HG03108 (cell line): ENCODE data around the gene SKIC8.

Experiments used
- ATAC-seq: cut with Tn5 transposase; IDR thresholded peaks from one replicate; pipeline ENCODE4 v1.9.1; 2021; ENCODE audit warnings: moderate library complexity; ENCODE audit not compliant: unreplicated experiment

Gene SKIC8

DNA sequence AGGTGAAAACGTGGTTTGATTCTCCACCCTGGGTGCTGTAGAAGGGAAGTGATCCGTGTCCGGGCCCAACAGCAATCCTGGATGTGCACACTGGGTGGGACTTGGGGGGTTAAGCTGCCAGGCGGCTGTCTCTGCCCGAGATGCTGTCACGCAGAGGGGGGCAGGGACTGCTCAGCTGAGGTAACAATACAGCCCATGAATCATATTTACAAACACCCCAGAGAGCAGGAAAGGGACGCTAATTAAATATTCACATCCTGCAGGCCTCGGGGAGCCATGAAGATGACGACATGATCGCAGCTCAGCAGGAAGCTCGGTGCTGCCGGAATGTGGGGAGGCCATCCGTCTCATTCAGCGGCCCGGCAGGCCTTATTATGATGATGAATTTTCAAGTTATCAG, 22.8 kb upstream of the SKIC8 start:
- no peak for ATAC-seq

GRCh38 chr15:78321786-78322185, 22.4 kb upstream of the SKIC8 start:
- ATAC-seq: no peak

DNA sequence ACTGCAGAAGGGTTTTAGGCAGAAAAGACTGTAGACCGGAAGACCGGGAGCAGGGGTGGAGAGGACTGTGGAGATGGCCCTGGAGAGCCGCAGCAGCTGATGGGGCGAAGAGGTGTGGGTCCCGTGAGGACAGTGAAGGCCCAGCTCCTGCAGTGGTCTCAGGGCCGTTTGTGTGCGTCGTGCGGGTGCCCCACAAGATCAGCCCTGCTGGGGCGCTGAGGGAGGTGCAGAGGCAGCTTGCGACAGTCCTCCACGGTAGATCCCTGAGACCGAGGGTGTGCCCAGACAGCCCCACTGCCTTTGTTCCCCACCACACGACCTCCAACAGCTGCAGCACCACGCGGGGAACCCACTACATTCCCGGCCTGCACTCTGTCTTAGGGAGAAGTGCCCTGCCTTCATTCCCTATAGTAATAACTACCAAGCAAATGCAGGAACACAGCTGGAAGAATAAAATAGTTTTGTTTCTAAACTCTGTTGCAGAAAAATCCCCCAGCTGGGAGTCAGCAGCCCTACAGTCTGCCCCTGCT, 21.7 kb upstream of the SKIC8 start:
- no peak for ATAC-seq

DNA sequence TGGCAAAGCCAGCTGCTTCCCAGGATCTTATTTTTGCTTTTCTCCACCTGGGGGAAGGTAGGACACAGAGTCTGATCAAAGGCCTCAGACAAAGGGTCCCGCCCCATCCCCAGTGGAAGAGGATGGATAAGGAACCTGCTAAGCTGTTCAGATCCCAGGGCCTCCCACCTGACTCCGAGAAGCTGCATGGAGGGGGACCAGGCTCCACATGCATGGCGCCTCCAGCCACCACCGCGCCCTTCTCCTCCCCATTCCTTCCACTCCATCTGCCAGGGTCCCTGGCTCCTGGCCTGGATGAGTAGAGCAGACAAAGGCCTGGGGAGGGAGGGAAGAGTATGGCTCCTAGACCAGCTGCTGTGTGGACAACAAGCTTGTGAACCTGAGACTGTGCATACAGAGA, 20.8 kb upstream of the SKIC8 start:
- no peak for ATAC-seq

DNA sequence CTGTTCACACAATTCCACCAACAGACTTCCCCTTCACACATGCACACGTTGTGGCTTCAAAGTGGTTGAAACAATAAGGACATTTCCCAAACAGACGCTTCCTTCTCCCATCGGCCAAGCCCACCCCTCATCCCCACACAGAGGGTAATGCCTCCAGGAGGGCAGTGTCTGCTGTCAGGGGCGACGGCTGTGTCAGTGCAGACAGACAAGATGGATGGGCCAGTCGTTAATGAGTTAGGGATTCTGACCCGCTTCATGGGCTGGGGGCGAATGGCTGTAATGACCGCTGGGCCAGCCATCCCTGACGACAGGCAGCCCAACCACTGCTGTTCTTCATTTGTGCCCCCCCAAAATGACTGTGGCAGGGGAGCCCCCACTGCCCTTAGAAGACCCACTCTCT, 20.2 kb upstream of the SKIC8 start:
- ATAC-seq: no peak

- ATAC-seq: no peak
Observed at GRCh38 chr15:78317145-78317836, 17.9 kb upstream of the SKIC8 start.

DNA sequence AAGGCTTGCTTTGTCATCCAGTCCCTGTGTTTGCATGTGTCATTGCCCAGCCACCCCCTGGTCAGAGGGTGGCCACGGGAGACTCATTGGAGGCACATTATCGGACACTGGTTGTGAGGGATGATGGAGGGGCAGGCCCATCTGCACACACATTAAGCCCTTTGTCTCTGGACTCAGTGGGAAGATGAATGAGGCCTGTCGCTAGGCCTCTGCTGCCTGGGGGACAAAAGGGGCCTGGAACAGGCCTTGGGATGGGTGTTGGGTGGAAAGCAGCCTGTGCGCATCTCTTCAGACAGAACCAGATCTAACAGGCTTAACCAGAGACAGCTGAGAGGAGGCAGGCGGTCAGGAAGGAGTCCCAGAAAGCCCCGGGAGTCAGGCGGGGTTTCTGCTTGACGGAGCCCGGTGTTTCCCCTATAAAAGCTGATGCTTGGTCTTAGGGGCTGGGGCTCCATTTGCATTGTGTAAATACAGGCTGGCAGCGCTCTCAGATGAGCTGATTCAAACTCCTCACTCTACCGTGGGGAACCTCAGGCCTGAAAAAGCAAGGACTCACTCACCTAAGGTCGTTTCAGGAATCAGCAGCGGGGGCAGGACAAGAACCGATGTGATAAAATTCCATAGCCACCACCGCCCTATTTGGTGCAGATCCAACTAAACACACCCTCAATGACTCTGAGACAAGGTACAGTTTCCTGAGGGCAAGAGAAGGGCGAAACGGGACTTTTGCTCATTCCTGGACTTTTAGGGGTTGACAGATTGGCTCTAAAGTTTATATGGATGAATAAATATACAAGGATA, 17.1 kb upstream of the SKIC8 start:
- peak; percentile 65 for ATAC-seq

DNA sequence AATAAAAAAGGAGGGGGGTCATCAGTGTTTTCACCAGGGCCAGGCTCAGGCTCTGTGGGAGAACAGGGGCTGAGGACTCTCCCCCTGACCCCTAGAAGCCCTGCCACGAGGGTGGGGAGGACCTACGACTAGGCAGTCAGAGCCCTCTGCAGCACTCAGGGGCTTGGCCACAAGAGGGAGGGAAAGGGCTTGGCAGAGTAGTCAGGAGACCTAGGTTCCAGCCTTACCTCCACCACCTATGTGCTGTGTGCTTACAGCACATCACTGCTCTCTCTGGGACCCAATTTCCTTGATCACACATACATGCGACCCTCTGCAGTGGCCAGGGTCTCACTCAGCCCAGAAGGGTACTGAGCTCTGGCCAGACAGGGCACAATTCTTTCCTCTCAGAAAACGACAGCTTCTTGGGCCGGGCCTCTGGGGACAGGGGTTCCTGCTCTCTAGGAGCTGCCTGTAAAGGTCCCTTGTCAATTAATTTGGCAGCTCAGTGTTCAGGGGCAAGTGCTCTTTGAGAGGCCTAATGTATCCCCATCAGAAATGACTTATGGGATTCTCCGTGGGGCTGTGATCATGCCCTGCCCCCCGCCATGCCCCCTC, 16.4 kb upstream of the SKIC8 start:
- no peak for ATAC-seq

- no peak for ATAC-seq
Observed at GRCh38 chr15:78314181-78314581, 14.8 kb upstream of the SKIC8 start.

GRCh38 chr15:78313383-78313782, 14.0 kb upstream of the SKIC8 start:
- ATAC-seq: no peak

- ATAC-seq: no peak
Observed at GRCh38 chr15:78312957-78313356, 13.5 kb upstream of the SKIC8 start.

DNA sequence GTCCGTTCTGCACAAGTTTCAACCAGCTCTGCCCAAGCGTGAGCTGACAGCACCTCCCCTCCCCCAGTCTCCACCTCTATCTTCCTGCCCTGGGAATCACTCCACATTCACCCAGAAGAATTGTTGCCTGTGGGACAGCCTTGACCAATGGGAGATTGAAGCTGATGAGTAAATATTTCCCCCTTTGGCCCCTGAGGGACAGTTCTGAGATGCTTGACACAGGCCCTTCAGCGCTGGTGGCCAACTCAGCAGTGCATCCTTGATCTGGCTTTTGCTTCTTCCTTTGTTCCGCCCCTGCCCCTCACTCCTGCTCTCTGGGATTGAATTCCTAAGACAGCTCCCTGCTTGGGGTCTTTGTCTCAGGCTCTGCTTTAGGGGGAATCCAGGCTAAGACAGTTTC, 13.1 kb upstream of the SKIC8 start:
- no peak for ATAC-seq

DNA sequence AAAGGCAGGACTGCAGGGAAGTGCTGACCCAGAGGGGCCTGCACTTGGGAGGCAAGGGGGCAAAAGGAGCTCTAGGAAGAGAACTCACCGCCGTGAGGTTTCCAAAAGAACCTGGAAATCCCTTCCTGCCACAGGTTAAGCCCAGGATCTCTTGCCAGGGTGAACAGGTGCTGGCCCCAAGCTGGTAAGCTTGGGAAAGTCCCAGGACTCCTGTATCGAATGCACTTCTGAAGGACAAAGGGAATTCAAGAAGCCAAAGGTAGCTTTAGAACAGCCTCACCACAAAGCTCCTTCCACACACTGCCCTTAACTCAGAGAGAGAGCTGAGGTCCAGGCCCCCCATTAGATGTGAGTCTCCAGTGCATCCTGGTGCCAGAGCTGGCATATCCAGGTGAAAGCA, 11.9 kb upstream of the SKIC8 start:
- ATAC-seq: no peak

GRCh38 chr15:78308422-78309032, 9.1 kb upstream of the SKIC8 start:
- no peak for ATAC-seq

DNA sequence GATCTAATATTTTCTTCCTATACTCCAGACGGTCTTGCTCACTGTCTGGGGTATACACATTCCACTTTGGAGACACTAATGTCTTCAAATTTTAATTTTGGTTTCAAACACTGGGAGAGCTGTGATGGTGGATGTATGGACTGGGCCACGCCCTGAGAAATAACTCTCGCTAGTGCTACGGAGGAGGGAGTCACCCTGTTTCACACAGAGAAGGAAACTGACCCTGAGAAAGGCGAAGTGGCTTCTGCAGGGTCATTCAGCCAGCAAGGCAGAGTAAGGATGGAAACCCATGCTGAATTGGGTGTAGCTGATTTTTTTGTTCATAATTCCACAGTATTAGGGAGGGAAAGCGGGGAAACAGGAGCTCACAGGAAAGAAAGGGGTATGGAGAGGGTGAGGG, 8.6 kb upstream of the SKIC8 start:
- ATAC-seq: no peak

GRCh38 chr15:78306176-78306774, 6.9 kb upstream of the SKIC8 start:
- no peak for ATAC-seq

DNA sequence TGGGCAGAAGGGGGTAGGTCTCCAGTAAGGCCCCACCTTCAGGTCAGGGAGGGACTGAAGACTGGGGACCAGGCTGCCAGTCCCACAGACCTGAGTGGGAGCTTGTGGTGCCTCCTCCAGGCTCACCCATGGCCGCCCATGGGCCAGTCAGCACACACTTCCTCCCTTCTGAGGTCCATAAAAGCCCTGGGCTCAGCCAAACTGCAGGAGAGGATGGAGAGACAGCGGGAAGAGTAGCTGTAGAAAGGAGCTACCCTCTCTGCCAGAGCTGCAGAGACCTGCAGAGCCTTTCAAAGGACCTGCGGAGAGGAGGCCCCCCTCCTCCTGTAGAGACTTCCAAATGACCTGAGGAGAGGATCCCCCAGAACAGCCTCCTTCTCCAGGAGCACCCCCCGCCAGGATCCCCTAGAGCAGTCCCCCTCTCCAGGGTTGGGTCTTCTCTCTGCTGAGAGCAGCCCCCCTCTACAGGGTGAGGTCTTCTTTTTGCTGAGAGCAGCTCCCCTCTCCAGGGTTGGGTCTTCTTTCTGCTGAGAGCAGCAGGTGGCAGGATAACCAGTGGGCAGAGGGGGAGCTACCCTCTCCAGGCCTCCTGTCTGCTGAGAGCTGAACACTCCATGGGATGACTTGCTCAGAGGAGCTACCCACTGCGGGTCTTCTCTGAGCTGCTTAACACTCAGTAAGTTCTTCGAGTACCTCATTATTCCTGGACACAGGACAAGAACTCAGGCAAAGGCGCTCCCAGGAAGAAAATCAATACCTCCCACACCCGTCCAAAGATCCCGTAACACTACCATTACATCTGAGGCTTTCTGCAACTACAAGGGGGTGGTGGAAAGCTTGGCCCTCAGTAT, 5.0 kb upstream of the SKIC8 start:
- ATAC-seq: no peak

GRCh38 chr15:78302579-78303312, 3.3 kb upstream of the SKIC8 start:
- no peak for ATAC-seq

GRCh38 chr15:78301828-78302227, 2.4 kb upstream of the SKIC8 start:
- no peak for ATAC-seq

DNA sequence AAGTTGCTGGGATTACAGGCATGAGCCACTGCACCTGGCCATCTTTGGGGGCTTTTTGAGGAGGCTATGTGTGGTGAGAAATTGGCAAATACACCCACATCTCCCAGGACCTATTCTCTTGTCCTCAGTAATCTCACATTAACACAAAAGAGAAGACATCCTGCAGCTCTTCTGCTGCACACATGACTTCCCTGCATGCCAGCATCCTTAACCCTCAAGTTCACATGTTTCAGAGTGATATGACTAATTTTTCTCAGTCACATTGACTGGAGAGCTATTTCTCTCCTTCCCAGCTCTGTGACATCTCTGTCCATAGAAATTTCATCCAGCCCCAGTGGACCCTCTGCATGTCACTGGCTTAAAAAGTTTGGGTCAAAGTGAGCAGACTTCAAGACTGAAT, 1.9 kb upstream of the SKIC8 start:
- ATAC-seq: no peak
